ENCODE results near the gene CCDC187.

CCDC187 gene

GRCh38 chr9:136251264-136252115 is 52.4 kb downstream of the CCDC187 start:
- no peak for DNase-seq

GRCh38 chr9:136250676-136251075 is 53.2 kb downstream of the CCDC187 start:
- no peak for DNase-seq

DNA sequence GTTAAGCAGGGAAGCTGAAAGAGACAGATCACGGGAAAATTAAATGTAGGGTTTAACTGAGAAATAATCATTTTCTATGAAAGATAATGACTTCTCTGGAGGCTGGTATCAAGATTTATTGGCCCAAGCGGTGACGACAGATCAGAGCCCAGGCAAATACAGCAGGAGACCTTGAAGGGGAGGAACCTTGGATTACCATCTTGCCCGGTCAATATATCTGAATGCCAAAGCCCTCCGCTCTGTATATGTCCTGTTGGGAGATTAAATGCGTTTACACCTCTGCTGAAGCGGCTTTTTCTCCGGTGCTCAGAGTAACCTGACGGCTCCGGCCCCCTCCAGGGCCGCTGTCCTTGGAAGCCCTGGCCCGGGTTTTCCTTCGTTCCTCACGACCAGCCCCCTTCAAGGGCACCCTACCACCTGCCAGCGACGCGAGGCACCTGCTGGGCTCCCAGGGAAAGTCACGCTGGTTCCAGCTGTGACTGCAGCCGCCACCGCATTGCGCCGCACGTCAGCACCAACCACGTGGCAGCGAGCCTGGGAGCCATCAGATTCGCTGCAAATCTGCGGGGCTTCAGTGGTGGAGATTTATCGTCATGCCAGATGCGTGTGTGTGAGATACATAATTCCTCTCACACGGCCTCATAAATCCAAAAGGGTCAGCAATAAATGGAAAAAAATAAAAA is 53.9 kb downstream of the CCDC187 start:
- DNase-seq = no peak

DNA sequence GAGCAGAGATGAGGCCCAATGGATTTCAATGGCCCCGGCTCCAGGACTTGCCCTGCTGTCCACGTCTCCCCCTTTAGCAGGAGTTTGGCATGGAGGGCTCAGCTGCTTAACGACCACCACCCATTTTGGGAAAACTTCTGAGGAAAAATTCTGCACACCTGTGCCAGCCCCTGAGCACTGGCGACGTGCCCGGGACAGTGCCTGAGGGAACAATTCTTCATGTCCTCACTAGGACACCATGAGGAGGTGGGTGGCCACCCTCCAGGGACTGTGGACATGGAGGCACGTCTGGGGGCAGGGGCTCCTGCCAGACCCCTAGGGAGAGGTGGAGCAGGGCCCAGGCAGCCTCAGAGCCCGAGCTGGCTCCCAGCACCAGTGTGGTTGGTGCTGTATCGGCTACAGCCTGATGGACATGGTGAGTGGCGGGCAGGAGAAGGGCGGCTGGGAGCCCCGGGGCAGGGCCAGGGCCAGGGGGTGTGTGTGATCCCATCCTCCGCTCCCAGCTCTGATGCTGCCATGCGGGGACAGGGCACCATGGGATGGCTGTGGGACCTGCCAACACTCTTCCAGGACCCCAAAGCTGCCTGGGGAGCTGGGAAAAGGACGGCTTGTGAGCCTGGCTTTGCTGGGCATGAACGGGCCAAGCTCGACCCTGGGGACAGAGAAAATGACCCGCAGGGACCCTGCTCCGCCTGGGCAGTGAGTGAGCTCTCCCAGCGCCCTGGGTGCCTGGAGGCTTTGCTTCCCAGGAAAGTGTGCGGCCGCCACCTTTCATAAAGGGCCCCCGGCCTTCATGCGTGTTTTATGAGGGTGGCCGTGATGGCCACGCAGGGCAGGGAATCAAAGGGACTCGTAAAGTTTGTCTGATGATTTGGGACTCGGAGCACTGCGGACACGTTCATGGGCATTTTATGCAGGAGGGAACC is 54.7 kb downstream of the CCDC187 start:
- DNase-seq = no peak

DNA sequence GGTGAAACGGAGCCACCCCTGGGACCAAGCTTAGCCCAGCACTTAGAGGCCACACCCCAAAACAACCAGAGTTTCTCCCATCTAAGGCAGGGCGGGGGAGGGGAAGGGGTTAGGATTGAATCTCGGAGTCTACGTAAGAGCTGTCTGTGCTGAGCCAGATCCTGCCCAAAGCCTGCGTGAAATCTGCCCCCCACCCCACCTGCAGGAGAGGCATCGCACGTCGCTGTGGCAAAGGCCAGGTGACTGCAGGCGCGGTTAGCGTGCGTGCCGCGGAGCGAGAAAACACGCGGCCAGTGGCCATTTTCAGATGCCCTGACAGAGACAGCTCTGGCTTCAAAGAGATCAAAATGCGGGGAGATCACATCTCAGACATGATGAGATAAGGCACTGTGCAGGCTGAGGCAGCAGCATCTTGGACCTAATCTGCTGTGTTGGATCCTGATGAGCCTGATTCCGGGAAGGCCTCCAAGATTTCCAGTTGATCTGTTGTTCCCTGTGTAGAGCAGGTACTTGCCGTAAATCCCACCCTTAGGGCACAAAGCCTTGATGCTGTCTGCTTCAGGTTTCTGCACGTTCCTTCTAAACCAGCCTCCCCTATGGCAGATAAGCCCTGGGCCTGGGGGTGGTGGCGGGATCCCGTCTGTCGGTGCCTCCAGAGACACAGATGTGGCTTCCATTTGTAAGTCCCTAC is 55.8 kb downstream of the CCDC187 start:
- DNase-seq = no peak

- DNase-seq = no peak
Measured at GRCh38 chr9:136247551-136247916, 56.4 kb downstream of the CCDC187 start.

GRCh38 chr9:136246849-136247550 is 56.9 kb downstream of the CCDC187 start:
- DNase-seq = no peak

DNA sequence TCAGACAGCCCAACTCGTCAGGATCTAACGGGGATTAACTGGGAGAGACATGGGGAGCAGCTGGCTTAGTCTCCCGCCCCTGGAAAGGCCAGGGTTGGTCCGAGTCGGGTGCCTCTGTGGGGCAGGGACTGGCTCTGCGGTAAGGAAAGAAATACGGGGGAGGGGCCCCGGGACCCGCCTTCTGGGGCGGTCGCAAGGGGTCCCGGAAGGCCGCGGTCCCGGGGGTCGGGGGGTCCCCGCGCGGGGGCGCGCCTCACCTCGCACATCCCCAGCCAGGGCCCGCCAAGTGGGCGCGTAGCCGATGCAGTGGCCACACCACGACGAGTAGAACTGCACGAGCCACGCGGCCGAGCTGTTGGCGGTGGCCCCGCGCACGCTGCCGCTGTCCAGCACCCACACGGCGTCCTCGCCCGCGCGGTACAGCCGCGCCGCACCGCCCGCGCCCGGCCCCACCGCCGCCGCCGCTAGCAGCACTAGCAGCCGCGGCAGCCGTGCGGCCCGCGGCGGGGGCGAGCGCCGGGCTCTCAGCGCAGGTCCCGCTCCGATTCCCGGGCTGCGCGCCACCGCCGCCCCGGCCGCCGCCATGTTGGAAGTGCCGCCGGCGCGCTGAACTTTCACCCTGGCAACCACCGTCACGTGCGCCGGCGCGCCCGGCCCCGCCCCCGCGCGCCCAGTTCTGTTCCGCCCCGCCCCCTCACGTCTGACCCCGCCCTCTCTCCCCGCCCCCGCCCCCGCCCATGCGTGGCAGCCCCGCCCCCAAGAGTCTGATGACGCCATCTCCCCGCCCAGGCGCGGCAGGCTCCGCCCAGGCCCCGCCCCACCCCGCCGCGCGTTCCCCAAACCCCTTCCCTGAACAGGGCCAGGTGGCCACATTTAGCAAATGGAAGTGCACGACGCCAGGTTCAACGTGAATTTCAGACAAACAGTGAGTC is 58.4 kb downstream of the CCDC187 start, which contains the start of gene QSOX2:
TSS of gene QSOX2 (minus strand) at position 594 of the 932 bp plus-strand sequence. CDS start at position 585, 9 bp downstream.
- peak; percentile 82 for DNase-seq

DNA sequence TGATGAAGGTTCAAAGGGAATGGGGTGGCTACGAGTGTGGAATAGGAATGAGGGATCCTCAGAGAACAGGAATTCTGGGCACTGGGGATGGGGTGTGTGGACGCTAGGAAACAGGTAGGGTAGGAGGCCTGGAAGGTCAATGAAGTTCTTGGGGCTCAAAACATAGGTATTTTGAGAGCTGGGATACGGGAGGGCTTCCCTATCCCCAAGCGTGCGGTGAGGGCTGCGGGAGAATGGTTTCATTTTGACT is 59.0 kb downstream of the CCDC187 start:
- no peak for DNase-seq

GRCh38 chr9:136244122-136244968 is 59.5 kb downstream of the CCDC187 start:
- no peak for DNase-seq

DNA sequence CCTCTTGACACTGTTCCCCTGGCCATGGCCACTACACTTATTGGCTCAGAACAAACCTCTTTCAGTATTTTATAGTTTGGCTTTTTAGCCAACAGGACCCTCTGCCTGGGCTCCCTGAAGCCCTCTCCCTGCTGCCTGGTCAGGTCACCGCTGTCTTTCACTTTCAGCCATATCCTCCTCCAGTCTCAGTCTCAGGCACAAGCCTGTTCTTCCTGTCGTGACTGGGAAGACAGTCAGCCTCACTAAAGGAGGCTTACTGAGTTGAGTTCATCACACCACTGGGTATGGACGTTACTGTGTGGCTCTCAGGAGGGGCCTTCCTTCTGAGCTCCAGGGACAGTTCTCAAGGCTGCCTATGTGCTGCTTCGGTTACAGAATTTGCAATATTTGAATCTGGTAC is 60.3 kb downstream of the CCDC187 start:
- DNase-seq = no peak

GRCh38 chr9:136242918-136243525 is 60.9 kb downstream of the CCDC187 start:
- peak; percentile 13 for DNase-seq

- DNase-seq = no peak
Measured at GRCh38 chr9:136242248-136242647, 61.6 kb downstream of the CCDC187 start.

DNA sequence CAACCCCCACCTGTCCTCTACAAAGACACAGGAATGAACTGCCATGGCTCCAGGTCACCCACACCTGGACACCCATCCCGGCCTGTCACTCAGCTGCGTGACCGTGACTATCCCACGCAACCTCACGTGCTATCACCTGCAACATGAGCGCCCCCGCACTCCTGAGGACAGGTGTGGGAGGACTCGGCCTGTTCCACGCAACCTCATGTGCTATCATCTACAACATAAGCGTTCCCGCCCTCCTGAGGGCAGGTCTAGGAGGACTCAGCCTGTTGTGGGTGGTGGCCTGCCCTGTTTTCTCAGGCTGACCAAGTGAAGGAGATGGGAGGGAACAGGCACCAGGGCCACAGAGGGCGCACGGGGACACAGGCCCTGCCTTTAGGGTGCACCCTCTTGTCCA is 62.4 kb downstream of the CCDC187 start:
- DNase-seq = no peak

DNA sequence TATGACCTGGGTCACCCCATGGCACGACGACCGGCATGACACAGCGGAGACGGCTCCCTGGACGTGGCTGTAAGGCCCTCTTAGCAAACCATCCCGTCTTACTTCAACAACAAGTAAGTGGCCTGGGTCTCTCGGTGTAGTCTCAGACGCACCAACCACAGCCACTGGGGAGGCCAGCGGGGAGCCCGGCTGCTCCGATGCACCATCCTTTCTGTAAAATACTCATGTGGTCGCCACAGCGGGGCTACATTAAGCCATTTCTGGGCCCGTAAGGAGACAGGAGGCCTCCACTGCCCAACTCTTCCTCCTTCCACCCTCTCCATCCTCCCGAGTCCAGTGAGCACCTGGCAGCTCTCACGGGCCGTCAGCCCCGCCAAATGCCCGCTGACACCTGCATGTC is 63.0 kb downstream of the CCDC187 start:
- no peak for DNase-seq

GRCh38 chr9:136239983-136240330 is 63.9 kb downstream of the CCDC187 start:
- no peak for DNase-seq

DNA sequence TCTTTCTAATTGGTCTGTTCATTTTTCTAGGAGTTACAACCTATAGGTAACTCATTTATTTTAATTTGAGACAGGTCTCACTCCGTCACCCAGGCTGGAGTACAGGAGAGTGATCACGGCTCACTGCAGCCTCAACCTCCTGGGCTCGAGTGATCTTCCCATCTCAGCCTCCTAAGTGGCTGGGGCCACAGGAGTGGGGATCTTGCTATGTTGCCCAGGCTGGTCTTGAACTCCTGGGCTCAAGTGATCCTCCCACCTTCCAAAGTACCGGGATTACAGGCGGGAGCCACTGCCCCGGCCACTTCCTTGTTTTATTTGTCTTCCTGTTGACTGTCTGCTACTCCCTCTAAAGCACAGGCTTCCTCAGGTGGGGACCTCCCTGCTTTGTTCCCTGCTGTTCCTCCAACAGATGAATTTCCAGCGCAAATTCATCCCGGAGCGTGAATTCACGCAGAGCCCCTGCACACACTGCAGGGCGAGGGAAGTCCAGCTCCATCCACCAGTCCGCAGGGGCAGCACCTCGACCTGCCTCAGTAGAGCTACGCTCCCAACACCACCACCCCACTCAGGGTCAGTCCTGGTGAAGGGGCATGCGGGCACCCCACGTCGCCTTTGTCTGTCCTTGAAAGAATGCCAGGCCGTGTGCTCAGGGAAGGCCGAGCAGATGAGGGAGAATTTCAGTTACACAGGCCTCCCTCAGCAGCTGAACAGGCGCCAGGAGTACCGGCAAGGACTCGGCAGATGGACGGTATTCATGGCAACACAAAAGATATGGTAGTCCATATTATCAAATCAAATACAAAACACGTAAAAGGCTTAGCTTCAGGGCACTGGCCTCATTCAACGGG is 64.5 kb downstream of the CCDC187 start:
- no peak for DNase-seq

DNA sequence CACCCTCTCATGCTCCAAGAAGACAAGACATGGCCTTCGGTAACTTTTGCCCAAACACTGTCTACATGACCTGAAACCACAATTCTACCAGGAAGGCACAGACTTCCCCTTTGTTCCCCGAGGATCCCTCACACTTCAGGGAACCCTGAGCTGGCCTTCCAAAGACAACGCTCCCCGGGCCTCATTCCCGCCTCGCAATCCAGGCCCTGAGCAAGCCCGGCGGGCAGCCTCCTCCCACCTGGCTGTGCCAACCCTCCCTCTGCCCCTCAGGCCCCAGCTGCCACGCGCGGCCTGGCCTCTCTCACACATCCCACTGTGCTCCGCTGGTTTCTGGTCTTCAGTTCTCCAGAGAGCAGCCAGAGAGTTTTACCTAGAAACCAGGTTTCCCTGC is 65.6 kb downstream of the CCDC187 start:
- no peak for DNase-seq
